GM18951 (cell line): ENCODE data around the gene DDR1.

Experiments
- POLR2A ChIP-seq: IDR thresholded peaks from 4 replicates; pipeline ENCODE4 v1.6.1; 2011; ENCODE audit warnings: mild to moderate bottlenecking; ENCODE audit not compliant: insufficient read length, insufficient read depth; ENCODE audit errors: extremely low read depth
- in situ Hi-C: fragments of 300-500 bp; cut with MboI; formaldehyde crosslinking; loops from one replicate; pipeline ENCODE4 v1.12.0; 2022; ENCODE audit warnings: low sequenced_read_pairs, mixed read lengths, inconsistent platforms; ENCODE audit not compliant: unreplicated experiment

Gene DDR1

DNA sequence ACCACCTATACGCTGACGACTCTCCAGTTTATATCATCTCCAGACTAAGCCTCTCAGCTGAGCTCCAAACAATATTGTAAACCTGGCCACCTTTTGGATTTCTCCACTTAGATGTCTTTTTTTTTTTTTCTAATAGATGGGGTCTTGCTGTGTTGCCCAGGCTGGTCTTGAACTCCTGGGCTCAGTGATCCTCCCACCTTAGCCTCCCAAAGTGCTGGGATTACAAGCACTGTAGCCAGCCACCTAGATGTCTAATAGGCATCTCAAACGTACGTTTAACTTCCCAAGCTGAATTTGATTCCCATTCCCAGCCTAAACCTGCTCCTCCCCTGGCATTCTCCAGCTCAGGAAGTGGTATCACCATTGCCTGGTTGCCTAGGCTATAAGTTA lies 5.2 kb downstream of the DDR1 start:
- TF ChIP-seq POLR2A, result no peak
- in situ Hi-C loops, result no loop called here

GRCh38 chr6:30889921-30890645 lies 5.8 kb downstream of the DDR1 start:
- TF ChIP-seq POLR2A, result no peak
- in situ Hi-C loops, result no loop called here

- in situ Hi-C loops, result no loop called here
- no peak for TF ChIP-seq POLR2A
These were observed 6.5 kb downstream of the DDR1 start for GRCh38 chr6:30890646-30891449.

- in situ Hi-C loops, result no loop called here
- no peak for TF ChIP-seq POLR2A
These were observed 7.1 kb downstream of the DDR1 start for GRCh38 chr6:30891450-30891723.

- TF ChIP-seq POLR2A, result no peak
- in situ Hi-C loops, result no loop called here
These were observed 7.7 kb downstream of the DDR1 start for GRCh38 chr6:30891816-30892538.

- TF ChIP-seq POLR2A, result no peak
- in situ Hi-C loops, result no loop called here
These were observed 8.8 kb downstream of the DDR1 start for GRCh38 chr6:30893001-30893591.

- in situ Hi-C loops, result no loop called here
- TF ChIP-seq POLR2A, result no peak
These were observed 9.3 kb downstream of the DDR1 start for GRCh38 chr6:30893666-30894065.

GRCh38 chr6:30894381-30894780 lies 10.1 kb downstream of the DDR1 start:
- in situ Hi-C loops, result no loop called here
- TF ChIP-seq POLR2A, result no peak

DNA sequence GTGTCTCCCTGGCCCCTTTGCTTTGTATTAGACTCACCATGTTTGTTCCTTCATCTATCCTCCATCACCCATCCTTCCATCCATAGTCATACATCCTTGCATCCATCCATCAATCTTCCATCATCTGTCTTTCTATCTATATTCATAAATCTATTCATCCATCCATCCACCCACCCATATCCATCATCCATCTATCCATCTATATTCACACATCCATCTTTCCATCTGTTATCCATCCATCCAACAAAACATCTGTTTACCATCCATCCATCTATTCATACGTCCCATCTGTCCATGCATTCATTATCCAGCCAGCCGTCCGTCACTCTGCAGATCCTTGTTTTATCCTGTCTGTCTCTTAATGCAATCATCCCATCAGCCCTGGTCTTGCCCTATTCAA lies 10.6 kb downstream of the DDR1 start:
- in situ Hi-C loops, result no loop called here

DNA sequence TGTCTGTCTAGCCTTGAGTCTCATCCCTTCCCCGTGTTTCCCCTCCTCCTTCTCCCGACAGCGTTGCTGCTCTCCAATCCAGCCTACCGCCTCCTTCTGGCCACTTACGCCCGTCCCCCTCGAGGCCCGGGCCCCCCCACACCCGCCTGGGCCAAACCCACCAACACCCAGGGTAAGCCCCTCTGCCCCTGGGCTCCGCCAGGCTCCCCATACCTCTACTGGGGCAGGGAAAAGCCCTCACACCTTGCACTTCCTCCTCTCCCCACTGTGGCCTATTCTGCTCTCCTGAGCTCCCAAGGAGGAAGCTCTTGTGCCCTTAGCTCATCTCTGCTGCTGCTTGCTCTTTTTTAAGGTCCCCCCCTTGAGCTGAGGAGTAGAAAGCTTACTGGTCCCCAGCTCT lies 11.0 kb downstream of the DDR1 start:
- TF ChIP-seq POLR2A, result no peak
- in situ Hi-C loops, result no loop called here

More for the DNA sequence above, 10.6 kb downstream of the DDR1 start:
- TF ChIP-seq POLR2A, result no peak

DNA sequence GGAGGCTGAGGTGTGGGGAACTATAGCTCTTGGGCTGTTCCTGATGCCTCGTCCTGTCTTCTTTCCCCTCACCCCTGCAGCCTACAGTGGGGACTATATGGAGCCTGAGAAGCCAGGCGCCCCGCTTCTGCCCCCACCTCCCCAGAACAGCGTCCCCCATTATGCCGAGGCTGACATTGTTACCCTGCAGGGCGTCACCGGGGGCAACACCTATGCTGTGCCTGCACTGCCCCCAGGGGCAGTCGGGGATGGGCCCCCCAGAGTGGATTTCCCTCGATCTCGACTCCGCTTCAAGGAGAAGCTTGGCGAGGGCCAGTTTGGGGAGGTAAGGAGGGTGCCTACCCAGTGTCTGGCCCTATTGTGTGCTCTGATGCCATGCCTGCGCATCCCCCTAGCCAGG lies 12.2 kb downstream of the DDR1 start:
- no peak for TF ChIP-seq POLR2A
- in situ Hi-C loops, result no loop called here

GRCh38 chr6:30897882-30898281 lies 13.6 kb downstream of the DDR1 start:
- in situ Hi-C loops, result no loop called here
- no peak for TF ChIP-seq POLR2A

- TF ChIP-seq POLR2A, result no peak
- in situ Hi-C loops, result no loop called here
These were observed 14.5 kb downstream of the DDR1 start for GRCh38 chr6:30898750-30899360.
